ENCODE measurements around the gene SMG1.
A peak's percentile ranks its signal among the peaks of the same experiment; 100 is the strongest.

The SMG1 gene

GRCh38 chr16:18842565-18842964, 83.6 kb downstream of the SMG1 start:
- no peak for DNase-seq

GRCh38 chr16:18841833-18842525, 84.2 kb downstream of the SMG1 start:
- DNase-seq, result no peak

- DNase-seq, result no peak
Measured at GRCh38 chr16:18839555-18839954, 86.7 kb downstream of the SMG1 start.

GRCh38 chr16:18836702-18837101, 89.5 kb downstream of the SMG1 start:
- no peak for DNase-seq

- DNase-seq, result no peak
Measured at GRCh38 chr16:18834864-18835263, 91.3 kb downstream of the SMG1 start.

GRCh38 chr16:18833707-18834505, 92.3 kb downstream of the SMG1 start:
- DNase-seq, result no peak

GRCh38 chr16:18832613-18833012, 93.6 kb downstream of the SMG1 start:
- DNase-seq, result no peak

- no peak for DNase-seq
Measured at GRCh38 chr16:18832006-18832405, 94.2 kb downstream of the SMG1 start.

GRCh38 chr16:18829251-18829650, 97.0 kb downstream of the SMG1 start:
- DNase-seq, result no peak

GRCh38 chr16:18827890-18828289, 98.3 kb downstream of the SMG1 start:
- DNase-seq, result no peak

GRCh38 chr16:18816286-18816685, 109.9 kb downstream of the SMG1 start:
- no peak for DNase-seq

GRCh38 chr16:18811925-18812324, 114.3 kb downstream of the SMG1 start:
- DNase-seq, result no peak

- DNase-seq, result no peak
Measured at GRCh38 chr16:18809165-18809564, 117.0 kb downstream of the SMG1 start.

GRCh38 chr16:18805257-18805773, 120.9 kb downstream of the SMG1 start:
- no peak for DNase-seq

- no peak for DNase-seq
Measured at GRCh38 chr16:18804540-18804939, 121.7 kb downstream of the SMG1 start.

GRCh38 chr16:18803569-18804462, 122.4 kb downstream of the SMG1 start:
- no peak for DNase-seq

- DNase-seq, result no peak
Measured at GRCh38 chr16:18802767-18803343, 123.4 kb downstream of the SMG1 start.

GRCh38 chr16:18801145-18801972, 124.8 kb downstream of the SMG1 start, which contains the start of gene ARL6IP1:
ARL6IP1 (minus strand) TSS chr16:18801549; CDS start chr16:18801466, 83 bp downstream.
- peak; percentile 99 for DNase-seq

- no peak for DNase-seq
Measured at GRCh38 chr16:18800775-18801144, 125.4 kb downstream of the SMG1 start.

GRCh38 chr16:18800293-18800692, 125.9 kb downstream of the SMG1 start:
- DNase-seq, result no peak

- no peak for DNase-seq
Measured at GRCh38 chr16:18799500-18799899, 126.7 kb downstream of the SMG1 start.

- DNase-seq, result no peak
Measured at GRCh38 chr16:18797746-18798145, 128.5 kb downstream of the SMG1 start.
